ENCODE results near the gene ALDH9A1.
"Not testable (repeated sequence)": the region's sequence is repeated elsewhere in the genome, so short reads cannot be mapped to it uniquely, and the experiment has no call there.

The ALDH9A1 gene

DNA sequence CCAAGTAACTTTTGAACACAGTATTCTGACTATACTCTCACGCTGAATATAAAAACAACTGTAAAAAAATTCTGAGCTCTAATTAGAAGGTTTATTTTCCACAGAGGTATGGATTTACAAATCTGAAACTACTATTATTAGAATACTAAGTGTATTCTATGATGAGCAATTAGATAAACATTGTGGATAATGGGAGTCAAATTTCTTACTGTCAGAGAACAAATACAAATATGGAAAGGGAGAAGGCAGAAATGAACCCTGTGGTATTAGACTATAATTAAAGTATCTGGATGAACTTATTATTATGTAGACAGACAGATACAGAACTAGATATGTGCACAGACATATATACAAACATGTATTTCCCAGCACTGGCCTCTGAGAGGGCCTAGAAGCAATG lies 22.6 kb downstream of the ALDH9A1 start:
- TF ChIP-seq ZNF274 (IDR thresholded peaks at IDR 0.05; ENCODE audit: low read depth, low read length) = no peak
- no peak overlapping the region for H3K4me3 ChIP-seq (ENCODE audit: low read length)

GRCh38 chr1:165674599-165674998 lies 23.8 kb downstream of the ALDH9A1 start:
- no peak for TF ChIP-seq ZNF274 (IDR thresholded peaks at IDR 0.05; ENCODE audit: low read depth, low read length)
- H3K4me3 ChIP-seq (ENCODE audit: low read length) = no peak overlapping the region

DNA sequence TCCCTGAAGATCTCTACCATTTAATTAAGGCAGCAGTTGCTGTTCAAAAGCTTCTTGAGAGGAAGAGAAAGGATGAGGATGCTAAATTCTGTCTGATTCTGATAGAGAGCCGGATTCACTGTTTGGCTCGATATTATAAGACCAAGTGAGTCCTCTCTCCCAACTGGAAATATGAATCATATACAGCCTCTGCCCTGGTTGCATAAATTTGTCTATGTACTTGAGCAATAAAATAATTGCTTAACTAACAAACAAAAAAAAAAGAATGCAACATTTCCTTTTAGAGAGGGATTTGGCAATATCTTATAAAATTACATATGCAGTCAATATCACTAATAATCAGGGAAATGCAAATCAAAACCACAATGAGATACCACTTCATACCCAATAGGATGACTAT lies 26.8 kb downstream of the ALDH9A1 start:
- H3K4me3 ChIP-seq (ENCODE audit: low read length) = no peak overlapping the region
- TF ChIP-seq ZNF274 (IDR thresholded peaks at IDR 0.05; ENCODE audit: low read depth, low read length) = no peak

DNA sequence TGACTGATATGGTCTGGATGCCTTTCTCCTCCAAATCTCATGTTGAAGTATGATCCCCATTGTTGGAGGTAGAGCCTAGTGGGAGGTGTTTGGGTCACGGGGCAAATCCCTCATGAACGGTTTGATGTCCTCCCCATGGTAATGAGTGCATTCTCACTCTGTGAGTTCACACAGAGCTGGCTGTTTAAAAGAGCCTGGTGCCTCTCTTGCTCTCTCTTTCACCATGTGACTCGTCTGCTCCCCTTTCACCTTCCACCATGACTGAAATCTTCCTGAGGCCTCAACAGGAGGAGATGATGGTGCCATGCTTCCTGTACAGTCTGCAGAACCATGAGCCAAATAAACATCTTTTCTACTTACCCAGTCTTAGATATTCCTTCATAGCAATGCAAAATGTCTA lies 30.2 kb downstream of the ALDH9A1 start:
- no peak for TF ChIP-seq ZNF274 (IDR thresholded peaks at IDR 0.05; ENCODE audit: low read depth, low read length)
- no peak overlapping the region for H3K4me3 ChIP-seq (ENCODE audit: low read length)

GRCh38 chr1:165666152-165666825 lies 32.1 kb downstream of the ALDH9A1 start:
- no peak overlapping the region for H3K4me3 ChIP-seq (ENCODE audit: low read length)
- no peak for TF ChIP-seq ZNF274 (IDR thresholded peaks at IDR 0.05; ENCODE audit: low read depth, low read length)

DNA sequence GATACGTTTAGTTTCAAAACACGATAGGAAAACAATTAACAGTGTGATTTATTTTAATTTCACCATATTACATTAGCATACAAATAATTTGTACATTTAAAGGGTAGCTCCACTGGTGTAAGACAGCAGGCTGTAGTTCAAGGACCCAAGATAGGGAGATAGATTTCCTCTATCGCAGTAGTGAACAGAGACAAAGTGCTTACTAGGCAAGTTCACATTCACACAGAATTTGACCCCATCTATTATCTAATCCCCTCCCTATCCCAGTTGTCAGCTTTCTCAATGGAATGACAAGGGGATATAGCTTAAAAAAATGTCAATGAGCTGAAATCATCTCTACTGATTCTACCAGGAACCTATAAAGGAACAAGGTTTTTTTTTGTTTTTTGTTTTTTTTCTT lies 36.2 kb downstream of the ALDH9A1 start:
- no peak overlapping the region for H3K4me3 ChIP-seq (ENCODE audit: low read length)
- TF ChIP-seq ZNF274 (IDR thresholded peaks at IDR 0.05; ENCODE audit: low read depth, low read length) = no peak

GRCh38 chr1:165661703-165662102 lies 36.7 kb downstream of the ALDH9A1 start:
- TF ChIP-seq ZNF274 (IDR thresholded peaks at IDR 0.05; ENCODE audit: low read depth, low read length) = no peak
- H3K4me3 ChIP-seq (ENCODE audit: low read length) = no peak overlapping the region

DNA sequence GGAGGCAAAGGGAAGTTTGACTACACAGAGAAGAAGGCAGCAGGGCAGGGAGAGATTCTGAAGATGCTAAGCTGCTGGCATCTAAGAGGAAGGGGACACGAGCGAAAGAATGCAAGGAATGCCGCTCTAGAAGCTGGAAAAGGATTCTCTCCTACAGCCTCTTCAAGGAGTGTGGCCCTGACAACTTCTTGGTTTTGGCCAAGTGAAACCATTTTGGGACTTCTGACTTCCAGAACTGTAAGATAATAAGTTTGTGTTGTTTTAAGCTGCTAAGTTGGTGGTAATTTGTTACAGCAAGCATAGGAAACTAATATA lies 38.8 kb downstream of the ALDH9A1 start:
- no peak for TF ChIP-seq ZNF274 (IDR thresholded peaks at IDR 0.05; ENCODE audit: low read depth, low read length)
- H3K4me3 ChIP-seq (ENCODE audit: low read length) = no peak overlapping the region

- not testable (repeated sequence) for H3K4me3 ChIP-seq (ENCODE audit: low read length)
Observed at GRCh38 chr1:165658766-165659580, 39.4 kb downstream of the ALDH9A1 start.

DNA sequence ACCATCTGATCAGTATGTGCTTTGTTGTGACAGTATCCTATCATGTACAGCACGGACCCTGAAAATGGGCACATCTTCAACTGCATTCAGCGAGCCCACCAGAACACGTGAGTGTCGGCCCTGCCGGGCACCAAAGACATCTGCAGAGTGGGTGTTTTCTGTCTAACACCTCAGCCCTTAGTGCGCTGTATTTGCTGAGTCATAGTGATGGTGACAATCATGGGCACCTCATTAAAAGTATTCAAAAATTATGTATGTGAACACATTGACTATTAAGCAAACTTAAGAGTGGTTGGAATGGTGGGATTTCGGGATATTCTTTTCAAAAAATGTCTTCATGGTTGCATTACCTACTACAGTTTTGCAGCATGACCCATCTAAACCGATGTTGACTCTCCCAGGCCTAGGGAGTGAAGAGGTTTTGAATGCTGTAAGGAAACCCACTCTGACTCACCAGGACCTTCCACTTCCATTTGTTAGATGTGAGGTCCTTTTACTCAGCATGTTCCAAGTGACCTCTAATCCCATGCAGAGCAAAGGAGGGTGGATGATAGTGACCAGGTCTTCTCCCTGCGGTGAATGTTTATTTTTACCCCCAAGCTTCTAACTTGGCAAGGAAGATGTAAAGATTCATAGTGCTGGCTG lies 47.3 kb downstream of the ALDH9A1 start:
- no peak overlapping the region for H3K4me3 ChIP-seq (ENCODE audit: low read length)
- no peak for TF ChIP-seq ZNF274 (IDR thresholded peaks at IDR 0.05; ENCODE audit: low read depth, low read length)

GRCh38 chr1:165648919-165649572 lies 49.3 kb downstream of the ALDH9A1 start:
- no peak for TF ChIP-seq ZNF274 (IDR thresholded peaks at IDR 0.05; ENCODE audit: low read depth, low read length)
- H3K4me3 ChIP-seq (ENCODE audit: low read length) = no peak overlapping the region

GRCh38 chr1:165647970-165648369 lies 50.4 kb downstream of the ALDH9A1 start:
- no peak overlapping the region for H3K4me3 ChIP-seq (ENCODE audit: low read length)
- no peak for TF ChIP-seq ZNF274 (IDR thresholded peaks at IDR 0.05; ENCODE audit: low read depth, low read length)

DNA sequence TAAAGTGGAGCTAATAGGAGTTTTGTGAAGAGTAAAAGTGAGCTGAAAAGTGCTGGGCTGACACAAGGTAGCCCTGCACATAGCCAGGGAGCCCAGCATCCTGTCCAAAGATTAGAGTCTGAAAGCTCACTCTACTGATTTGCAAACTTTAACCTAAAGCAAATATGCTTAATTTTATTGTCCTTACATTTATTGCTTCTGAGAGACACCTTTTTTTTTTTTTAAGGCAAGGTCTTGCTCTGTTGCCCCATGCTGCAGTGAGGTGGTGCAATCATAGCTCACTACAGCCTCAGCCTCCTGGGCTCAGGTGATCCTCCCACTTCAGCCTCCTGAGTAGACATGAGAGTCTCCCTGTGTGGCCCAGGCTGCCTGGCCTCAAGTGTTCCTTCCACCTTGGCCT lies 50.8 kb downstream of the ALDH9A1 start:
- H3K4me3 ChIP-seq (ENCODE audit: low read length) = no peak overlapping the region
- TF ChIP-seq ZNF274 (IDR thresholded peaks at IDR 0.05; ENCODE audit: low read depth, low read length) = no peak

GRCh38 chr1:165645654-165646366 lies 52.6 kb downstream of the ALDH9A1 start:
- peak overlapping the region; percentile 4; the same call in 1 of the 2 replicates for H3K4me3 ChIP-seq (ENCODE audit: low read length)
- TF ChIP-seq ZNF274 (IDR thresholded peaks at IDR 0.05; ENCODE audit: low read depth, low read length) = no peak
